NCI-H187 treated with DMSO at 0.1 percent for 48 hours (cell line): ENCODE measurements around the gene NIT1.

Source experiments
- DNase-seq: peaks from one replicate; lab custom pipeline; 2025; lab: John Stamatoyannopoulos, UW

The NIT1 gene

DNA sequence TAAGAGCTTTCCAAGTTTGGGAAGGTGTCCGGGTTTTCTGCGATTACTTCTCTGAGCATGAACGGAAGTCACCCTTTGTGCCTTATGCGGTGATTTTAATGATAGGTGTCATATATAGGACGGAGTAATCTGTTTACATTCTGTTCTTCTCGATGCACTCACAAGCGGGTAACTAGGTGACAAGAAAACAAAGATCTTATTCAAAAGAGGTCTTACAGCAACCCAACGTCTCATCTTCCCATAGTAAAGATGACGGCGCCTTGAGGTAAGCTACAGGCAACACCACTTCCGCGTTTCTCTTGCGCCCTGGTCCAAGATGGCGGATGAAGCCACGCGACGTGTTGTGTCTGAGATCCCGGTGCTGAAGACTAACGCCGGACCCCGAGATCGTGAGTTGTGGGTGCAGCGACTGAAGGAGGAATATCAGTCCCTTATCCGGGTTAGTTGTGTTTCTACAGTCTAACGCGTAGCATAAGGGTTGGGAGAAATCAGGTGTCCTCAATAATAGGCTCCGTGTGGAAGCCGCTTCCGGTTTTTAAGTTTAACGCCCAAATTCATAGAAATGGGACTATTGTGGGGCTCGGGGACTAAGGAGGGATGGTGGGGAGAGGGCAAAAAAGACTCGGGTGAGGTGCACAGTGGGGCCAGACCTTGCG is 35.9 kb downstream of the NIT1 start, which contains the start of gene UFC1:
TSS of gene UFC1 (plus strand) at position 297 of the 656 bp plus-strand sequence. CDS start at position 317, 20 bp downstream.
- DNase-seq: peak; percentile 90

DNA sequence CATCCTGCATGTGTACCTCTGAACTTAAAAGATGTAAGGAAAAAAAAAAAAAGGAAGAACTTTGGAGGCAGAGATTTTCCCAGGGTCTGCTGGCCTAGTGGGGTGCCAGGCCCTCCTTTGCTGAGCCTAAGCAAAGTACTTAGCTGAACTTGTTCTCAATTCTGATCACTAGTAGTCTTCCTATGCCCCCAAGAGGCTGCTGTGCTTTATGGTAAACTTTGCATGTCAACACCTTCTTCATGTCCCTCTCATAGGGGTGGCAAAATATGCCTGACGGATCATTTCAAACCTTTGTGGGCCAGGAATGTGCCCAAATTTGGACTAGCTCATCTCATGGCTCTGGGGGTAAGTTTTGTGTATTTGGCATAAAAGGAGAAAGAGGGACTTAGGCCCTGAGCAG is 40.0 kb downstream of the NIT1 start:
- DNase-seq: no peak

DNA sequence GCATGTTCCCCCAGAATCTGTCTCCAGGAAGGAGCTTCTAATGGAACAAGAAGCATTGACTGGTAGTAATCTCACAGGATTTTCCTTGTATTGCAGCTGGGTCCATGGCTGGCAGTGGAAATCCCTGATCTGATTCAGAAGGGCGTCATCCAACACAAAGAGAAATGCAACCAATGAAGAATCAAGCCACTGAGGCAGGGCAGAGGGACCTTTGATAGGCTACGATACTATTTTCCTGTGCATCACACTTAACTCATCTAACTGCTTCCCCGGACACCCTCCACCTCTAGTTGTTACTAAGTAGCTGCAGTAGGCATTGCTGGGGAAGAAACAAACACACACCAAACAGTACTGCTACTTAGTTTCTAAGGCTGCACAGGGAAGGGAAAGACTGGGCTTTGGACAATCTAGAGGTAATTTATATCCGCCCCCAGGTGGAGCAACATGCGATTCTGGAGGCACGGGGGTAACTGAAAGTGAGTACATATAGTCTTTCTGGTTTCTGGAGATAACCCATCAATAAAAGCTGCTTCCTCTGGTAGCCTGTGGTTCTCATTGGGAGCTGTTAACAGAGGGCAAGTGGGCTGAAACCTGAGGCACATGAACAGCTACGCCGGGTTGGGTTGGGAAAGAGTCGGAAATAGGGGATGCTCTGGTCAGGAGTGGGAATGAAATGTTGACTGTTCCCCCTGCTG is 40.6 kb downstream of the NIT1 start:
- DNase-seq: no peak

DNA sequence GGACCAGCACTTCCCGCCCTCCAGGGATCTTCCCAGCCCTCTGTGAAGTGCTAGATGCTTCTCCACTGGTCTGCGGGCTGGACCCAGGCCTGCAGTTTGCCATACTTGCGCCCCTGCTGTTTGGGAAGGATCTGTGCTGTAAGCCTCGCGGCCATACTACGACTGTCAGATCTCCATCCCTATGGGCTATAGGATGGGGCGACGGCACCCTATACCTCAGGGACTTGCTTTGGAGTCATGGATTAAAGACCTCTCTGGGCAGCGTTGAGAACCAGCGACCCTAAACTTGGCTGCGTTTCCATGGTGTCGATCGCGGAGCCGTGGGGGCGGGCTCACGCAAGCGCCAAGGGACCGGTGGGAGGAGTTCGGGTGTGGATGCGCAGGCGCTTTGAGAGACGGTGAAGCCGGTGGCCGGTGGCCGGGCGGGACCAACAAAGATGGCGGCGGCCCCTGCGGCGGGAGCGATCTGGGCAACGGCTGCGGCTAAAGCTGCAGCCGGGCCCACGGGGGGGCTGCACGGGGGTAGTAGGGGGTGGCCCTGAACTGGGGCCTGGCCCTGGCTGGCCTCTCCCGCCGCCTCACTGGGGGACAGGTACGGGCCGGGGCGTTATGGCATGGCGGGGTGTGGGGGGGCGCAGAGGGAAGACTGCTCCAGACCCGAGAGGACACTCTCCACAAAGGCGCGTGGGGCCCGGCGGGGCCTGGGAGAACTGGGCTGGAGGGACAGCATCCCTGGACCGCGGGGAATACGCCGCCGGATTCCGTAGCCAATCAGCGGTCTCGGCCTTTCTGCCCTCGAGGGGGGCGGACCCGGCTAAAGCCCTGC is 41.4 kb downstream of the NIT1 start, which contains the start of gene USP21:
TSS of gene USP21 (plus strand) at position 414 of the 826 bp plus-strand sequence. CDS start 1,141 bp downstream, outside the sequence.
- DNase-seq: peak; percentile 90

DNA sequence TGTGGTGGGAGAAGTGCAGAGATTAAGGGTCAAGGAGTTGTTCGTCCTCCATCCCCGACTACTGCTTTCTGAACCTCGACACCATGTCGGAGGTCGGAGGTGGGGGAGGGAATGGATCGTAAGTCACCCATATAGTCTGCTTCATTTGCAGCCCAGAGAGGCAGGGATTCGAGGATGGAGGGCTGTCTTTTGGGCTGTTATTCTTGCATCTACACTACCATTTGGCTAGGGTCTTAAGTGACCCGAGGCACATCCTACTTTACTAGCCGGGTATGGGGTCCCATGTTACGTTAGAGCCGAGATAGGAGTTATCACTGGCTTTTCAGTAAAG is 42.0 kb downstream of the NIT1 start:
- no peak for DNase-seq

DNA sequence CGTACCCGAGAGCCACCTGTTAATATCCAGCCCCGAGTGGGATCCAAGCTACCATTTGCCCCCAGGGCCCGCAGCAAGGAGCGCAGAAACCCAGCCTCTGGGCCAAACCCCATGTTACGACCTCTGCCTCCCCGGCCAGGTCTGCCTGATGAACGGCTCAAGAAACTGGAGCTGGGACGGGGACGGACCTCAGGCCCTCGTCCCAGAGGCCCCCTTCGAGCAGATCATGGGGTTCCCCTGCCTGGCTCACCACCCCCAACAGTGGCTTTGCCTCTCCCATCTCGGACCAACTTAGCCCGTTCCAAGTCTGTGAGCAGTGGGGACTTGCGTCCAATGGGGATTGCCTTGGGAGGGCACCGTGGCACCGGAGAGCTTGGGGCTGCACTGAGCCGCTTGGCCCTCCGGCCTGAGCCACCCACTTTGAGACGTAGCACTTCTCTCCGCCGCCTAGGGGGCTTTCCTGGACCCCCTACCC is 42.8 kb downstream of the NIT1 start:
- no peak for DNase-seq

DNA sequence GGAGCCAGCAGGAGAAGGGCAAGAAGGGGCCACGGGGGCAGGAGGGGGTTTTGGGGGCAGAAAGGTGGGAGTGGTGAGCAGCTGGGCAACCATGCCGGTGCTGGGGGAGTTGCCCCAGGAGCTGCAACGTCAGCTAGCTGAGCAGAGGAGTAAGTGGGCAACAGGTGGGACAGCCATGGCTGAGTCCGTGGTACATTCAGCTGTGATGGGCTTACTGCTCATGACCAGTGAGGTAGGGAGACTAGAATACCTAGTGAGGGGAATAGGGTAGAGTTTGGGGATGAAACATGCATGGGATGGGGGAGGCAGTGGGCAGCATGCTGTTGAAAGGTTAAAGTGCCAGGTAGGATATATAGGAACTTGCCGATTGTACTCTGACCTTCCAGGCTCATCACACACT is 43.7 kb downstream of the NIT1 start:
- DNase-seq: no peak

DNA sequence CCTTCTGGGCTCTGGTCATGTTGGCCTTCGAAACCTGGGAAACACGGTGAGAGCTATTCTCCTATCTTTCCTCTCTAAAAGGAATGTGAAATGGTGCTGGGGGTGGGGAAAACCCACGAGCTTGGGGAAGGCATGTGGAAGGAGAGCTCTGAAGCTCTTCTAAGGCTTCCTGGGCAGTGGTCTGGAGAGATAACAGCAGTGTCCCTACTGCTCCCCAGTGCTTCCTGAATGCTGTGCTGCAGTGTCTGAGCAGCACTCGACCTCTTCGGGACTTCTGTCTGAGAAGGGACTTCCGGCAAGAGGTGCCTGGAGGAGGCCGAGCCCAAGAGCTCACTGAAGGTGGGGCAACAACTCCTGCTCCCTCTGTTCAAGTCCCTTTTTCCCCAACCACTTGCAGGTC is 44.1 kb downstream of the NIT1 start:
- DNase-seq: no peak

DNA sequence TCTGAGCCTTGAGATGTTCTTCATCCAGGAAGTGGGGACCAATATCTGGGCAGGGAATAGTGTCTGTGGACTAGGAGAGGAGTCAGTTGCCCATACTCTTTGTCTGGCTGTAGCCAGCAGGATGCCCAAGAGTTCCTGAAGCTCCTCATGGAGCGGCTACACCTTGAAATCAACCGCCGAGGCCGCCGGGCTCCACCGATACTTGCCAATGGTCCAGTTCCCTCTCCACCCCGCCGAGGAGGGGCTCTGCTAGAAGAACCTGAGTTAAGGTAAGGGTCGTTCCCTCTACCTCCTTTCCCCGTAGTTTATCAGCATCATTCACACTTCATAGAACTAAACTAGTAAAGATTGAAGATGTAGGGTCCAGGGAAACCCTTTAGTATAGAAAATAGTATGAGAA is 44.9 kb downstream of the NIT1 start:
- no peak for DNase-seq

DNA sequence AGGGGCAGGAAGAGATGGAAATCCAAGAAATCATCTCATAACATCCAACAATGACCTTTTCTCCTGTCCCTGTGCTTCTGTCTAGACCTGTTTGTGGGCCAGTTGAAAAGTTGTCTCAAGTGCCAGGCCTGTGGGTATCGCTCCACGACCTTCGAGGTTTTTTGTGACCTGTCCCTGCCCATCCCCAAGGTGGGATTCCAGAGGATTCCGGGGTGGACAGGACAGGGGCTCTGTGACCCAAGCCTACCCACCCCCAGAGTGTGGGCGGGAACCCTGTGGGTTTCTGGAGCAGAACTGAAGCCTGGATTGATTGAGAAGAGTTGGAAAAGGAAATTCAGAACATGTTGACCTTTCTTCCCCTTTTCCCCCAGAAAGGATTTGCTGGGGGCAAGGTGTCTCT is 45.9 kb downstream of the NIT1 start:
- no peak for DNase-seq

DNA sequence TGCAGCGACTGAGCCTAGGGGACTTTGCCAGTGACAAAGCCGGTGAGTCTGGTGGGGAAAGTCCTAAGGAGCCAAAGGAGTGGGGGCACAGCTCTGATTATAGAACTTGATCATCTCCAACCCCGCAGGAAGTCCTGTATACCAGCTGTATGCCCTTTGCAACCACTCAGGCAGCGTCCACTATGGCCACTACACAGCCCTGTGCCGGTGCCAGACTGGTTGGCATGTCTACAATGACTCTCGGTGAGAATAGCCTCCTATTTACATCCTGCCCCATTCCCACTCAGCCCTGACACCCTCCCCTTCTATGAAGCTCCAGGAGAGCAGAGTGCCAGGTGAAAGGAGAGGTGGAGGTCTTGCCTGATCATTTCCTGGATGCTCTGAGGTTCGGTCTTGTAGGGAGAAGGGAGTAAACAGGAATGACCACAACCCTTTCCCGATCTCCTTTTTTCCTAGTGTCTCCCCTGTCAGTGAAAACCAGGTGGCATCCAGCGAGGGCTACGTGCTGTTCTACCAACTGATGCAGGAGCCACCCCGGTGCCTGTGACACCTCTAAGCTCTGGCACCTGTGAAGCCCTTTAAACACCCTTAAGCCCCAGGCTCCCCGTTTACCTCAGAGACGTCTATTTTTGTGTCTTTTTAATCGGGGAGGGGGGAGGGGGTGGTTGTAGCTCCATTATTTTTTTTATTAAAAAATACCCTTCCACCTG is 47.2 kb downstream of the NIT1 start:
- DNase-seq: no peak

DNA sequence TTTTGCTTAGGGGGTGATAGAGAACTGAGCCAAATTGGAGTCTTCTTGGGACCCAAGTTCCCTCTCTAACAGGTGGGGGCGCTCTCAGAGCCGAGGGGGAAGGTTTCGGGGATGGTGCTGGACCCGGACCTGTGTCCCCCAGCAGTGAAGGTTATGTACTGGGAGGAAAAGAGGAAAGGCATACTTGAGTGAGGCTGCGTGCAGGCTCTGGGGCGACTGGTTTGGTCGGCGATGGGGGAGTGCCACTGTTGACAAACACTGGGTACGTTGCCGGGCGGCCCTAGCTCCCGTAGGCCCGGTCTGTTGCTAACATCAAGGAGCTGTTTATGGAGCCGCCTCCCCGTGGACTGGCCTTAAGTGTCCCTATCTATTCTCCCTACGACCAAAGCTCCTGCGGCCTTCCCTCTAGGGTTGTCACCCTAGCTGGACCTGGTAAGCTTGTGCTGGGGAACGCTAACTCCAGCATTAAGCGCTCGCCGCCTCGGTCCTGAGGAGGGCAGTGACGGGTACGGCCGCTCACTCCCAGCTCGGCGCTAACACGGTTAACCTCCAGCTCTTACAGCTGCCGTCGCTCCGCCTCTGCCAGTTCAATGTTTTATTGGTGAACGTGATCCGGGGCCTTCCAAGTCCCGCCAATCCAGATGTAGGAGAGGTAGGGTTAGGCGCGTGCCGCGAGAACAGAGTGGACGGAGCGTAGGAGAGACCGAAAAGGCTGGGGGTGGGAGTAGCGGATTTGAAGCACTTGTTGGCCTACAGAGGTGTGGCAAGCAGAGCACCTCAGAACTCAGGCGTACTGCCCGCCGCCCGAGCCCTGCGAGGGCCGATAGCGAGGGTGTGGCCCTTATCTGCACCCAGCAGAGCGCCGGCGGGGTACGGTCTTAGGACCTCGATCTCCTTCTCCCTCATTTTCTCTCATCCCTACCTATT is 48.1 kb downstream of the NIT1 start, which contains the start of gene PPOX:
TSS of gene PPOX (plus strand) at position 685 of the 927 bp plus-strand sequence. CDS start 422 bp downstream, outside the sequence.
- DNase-seq: peak; percentile 100

DNA sequence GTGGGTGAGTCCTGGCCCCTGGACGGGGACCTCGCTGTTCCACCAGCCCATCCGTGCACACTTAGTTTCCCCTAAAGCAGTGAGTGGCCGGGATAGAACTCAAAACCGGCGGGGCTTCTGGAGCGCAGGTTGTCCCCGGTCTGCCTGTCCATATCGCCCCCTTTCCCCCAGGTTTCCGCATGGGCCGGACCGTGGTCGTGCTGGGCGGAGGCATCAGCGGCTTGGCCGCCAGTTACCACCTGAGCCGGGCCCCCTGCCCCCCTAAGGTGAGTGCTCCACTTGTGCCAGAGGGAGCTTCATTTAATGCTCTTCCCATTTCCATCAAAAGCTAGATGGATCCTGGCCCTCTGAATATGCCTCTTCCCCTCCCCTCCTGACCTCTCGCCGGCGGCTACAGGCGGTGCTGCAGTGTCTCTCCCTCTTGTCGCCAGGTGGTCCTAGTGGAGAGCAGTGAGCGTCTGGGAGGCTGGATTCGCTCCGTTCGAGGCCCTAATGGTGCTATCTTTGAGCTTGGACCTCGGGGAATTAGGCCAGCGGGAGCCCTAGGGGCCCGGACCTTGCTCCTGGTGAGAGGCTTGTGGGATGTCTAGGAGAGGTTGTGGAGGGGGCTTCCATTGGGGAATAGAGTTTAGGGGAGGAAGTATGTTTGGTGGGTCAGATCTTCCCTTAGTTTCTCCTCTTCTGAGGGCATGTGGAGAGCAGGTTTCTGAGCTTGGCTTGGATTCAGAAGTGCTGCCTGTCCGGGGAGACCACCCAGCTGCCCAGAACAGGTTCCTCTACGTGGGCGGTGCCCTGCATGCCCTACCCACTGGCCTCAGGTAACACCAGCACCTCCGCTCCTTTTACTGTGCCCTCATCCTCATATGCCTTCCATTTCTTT is 49.0 kb downstream of the NIT1 start:
- no peak for DNase-seq

DNA sequence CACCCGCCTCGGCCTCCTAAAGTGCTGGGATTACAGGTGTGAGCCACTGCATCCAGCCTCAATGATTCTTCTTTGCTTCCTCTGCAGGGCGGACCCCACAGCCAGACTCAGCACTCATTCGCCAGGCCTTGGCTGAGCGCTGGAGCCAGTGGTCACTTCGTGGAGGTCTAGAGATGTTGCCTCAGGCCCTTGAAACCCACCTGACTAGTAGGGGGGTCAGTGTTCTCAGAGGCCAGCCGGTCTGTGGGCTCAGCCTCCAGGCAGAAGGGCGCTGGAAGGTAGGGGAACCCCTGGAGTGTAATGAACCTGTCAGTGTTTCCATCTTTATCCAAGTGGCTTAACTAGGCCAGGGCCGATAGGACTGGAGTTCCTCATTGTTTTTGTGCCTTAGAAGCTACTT is 51.0 kb downstream of the NIT1 start:
- DNase-seq: no peak
